Ovary (tissue), 9 donors: ENCODE data around the gene SHISA3. TPM values are rescaled to one million over a fixed set of nuclear protein-coding genes. Genes with fewer than 3 reads are reported as not detected.

Experiments
- DNase-seq, 5 donors: peaks; one replicate each; pipeline ENCODE4 v3.0.0-alpha.2; 2019 to 2020
- H3K27ac ChIP-seq, 2 donors: fragments of 200-600 bp; one replicate each; pipeline versions ENCODE4 v1.5.1 to v1.8.0; 2019 to 2022
- H3K27me3 ChIP-seq: fragments of 200-600 bp; one replicate; pipeline ENCODE4 v1.8.0; 2022
- H3K36me3 ChIP-seq: fragments of 200-600 bp; sonication (generic); one replicate; pipeline ENCODE4 v1.5.1; 2019
- H3K4me1 ChIP-seq: one replicate; pipeline ENCODE4 v1.8.1; 2013; ENCODE audit warnings: mild to moderate bottlenecking, moderate library complexity; ENCODE audit not compliant: insufficient read depth
- H3K4me3 ChIP-seq: fragments of 200-600 bp; sonication (generic); one replicate; pipeline ENCODE4 v1.5.1; 2017
- H3K9me3 ChIP-seq, 2 donors: fragments of 200-600 bp in 1 of 2; sonication (generic) in 1 of 2; one replicate each; pipeline versions ENCODE4 v1.5.1 to v1.8.1; 2013 to 2019; ENCODE audit warnings: mild to moderate bottlenecking in 1 of 2, moderate library complexity in 1 of 2
- CTCF ChIP-seq, 3 donors: fragments of 450-650 bp in 2 of 3; fragments of 200-600 bp in 1 of 3; IDR thresholded peaks; one replicate each; pipeline versions ENCODE4 v1.5.1 to v1.8.0; 2016 to 2022; ENCODE audit warnings: antibody characterized with exemption in 3 of 3, mild to moderate bottlenecking in 1 of 3
- EP300 ChIP-seq: sonication (generic); formaldehyde crosslinking; IDR thresholded peaks from one replicate; pipeline ENCODE4 v1.6.1; 2017; ENCODE audit warnings: antibody characterized with exemption
- POLR2A ChIP-seq: fragments of 450-650 bp; IDR thresholded peaks from one replicate; pipeline ENCODE4 v1.6.1; 2017; ENCODE audit warnings: antibody characterized with exemption, mild to moderate bottlenecking, moderate library complexity
- WGBS, 3 donors: extraction: QIAGEN DNeasy Blood & Tissue Kit in 1 of 3; methylation state at CpG; one replicate each; pipeline versions ENCODE4 v1.1.5 to v1.1.7; 2013 to 2017; 5-methylcytosine and 5-hydroxymethylcytosine counted together
- intact Hi-C, 4 donors: fragments of 100-400 bp; cut with DNase I; formaldehyde crosslinking; loops; one replicate each; pipeline versions ENCODE4 v1.11.0 to v1.15.1; 2022 to 2023
- polyA plus RNA-seq, 2 donors: library from polyadenylated mRNA; stranded (reverse); fragments of 200-250 nt in 1 of 2; fragments of 350-450 nt in 1 of 2; fragmentation: Illumina TruSeq in 1 of 2; extraction: RNeasy Lipid Tissue Mini Kit (QIAGEN cat#74804) in 1 of 2; gene quantifications; one replicate each; pipeline ENCODE4 v1.2.3, GENCODE V29; 2013 to 2014
- total RNA-seq, 7 donors: library from RNA; depleted of rRNA in 2 of 7; stranded (reverse); fragments of >200 nt in 2 of 7; fragmentation: NEBNext Ultra II Directional in 3 of 7; extraction: Animal tissue kit (Norgen Biotek cat#: 25700) in 3 of 7; gene quantifications; one replicate each; pipeline versions ENCODE4 v1.1.0 to v1.2.4, GENCODE V29; 2016 to 2023
- donor health status: DM: no; HTN: no; CAD: no; lungs with moderate emphysema.
- donor health status: DM: no; HTN: no; CAD: no.
- donor health status: Bipolar disorder and iron deficiency.
- donor health status: DM: yes; HTN: yes; CAD: no.
- donor health status: DM: no; HTN: no; CAD: no.
- donor health status: DM: yes; HTN: yes; CAD: no.

SHISA3 gene
- total and polyA plus RNA-seq, 9 donors: 0.21 to 2.5 (median 0.46) TPM; not detected in 2

GRCh38 chr4:42362591-42362990, 34.7 kb upstream of the SHISA3 start:
- H3K27ac ChIP-seq: no peak overlapping the region
- intact Hi-C loops: loop anchor here in 1 of 4 donors (10.0 kb wide), 1 partner anchor 152 kb away; no protein-coding TSS in a partner anchor
- TF ChIP-seq POLR2A: no peak
- no peak for TF ChIP-seq CTCF (IDR thresholded peaks at IDR 0.05)
- no peak for TF ChIP-seq EP300
- WGBS, 3 donors: 31 to 48% (median 37%) methylated on average over 3 of the region's 3 CpGs
- DNase-seq: no peak
- no peaks in the 10 kb centered on the region for H3K27me3 ChIP-seq
- peaks cover 3% of the 10 kb centered on the region for H3K4me1 ChIP-seq
- H3K9me3 ChIP-seq: no peaks in the 10 kb centered on the region
- no peak overlapping the region for H3K4me3 ChIP-seq
- H3K36me3 ChIP-seq: no peaks in the 10 kb centered on the region

GRCh38 chr4:42363614-42364013, 33.7 kb upstream of the SHISA3 start:
- TF ChIP-seq CTCF (IDR thresholded peaks at IDR 0.05) (no peak), POLR2A (no peak), EP300 (no peak)
- WGBS, 3 donors: 91 to 97% (median 95%) methylated on average over 3 of the region's 3 CpGs

GRCh38 chr4:42364266-42365053, 32.8 kb upstream of the SHISA3 start:
- no peaks in the 10 kb centered on the region for H3K27me3 ChIP-seq
- peaks cover 3% of the 10 kb centered on the region for H3K4me1 ChIP-seq
- no peaks in the 10 kb centered on the region for H3K36me3 ChIP-seq
- no peaks in the 10 kb centered on the region for H3K9me3 ChIP-seq
- TF ChIP-seq CTCF (IDR thresholded peaks at IDR 0.05): no peak
- no peak for DNase-seq
- no peak overlapping the region for H3K4me3 ChIP-seq
- H3K27ac ChIP-seq: no peak overlapping the region
- intact Hi-C loops: loop anchor here in 1 of 4 donors (10.0 kb wide), 1 partner anchor 150 kb away; no protein-coding TSS in a partner anchor

More at GRCh38 chr4:42363614-42364013, 33.7 kb upstream of the SHISA3 start:
- Histone ChIP-seq H3K4me1 (peaks cover 3% of the 10 kb centered on the region), H3K4me3 (no peak overlapping the region), H3K27me3 (no peaks in the 10 kb centered on the region), H3K27ac (no peak overlapping the region), H3K9me3 (no peaks in the 10 kb centered on the region), H3K36me3 (no peaks in the 10 kb centered on the region)
- intact Hi-C loops: loop anchor here in 1 of 4 donors (10.0 kb wide), 1 partner anchor 151 kb away; no protein-coding TSS in a partner anchor
- DNase-seq: no peak

- WGBS, 3 donors: 83 to 90% (median 84%) methylated on average over 1 of the region's 1 CpG
- H3K4me3 ChIP-seq: no peak overlapping the region
- no peaks in the 10 kb centered on the region for H3K4me1 ChIP-seq
- H3K27me3 ChIP-seq: no peaks in the 10 kb centered on the region
- intact Hi-C loops: loop anchor here in 1 of 4 donors (10.0 kb wide), 1 partner anchor 148 kb away; no protein-coding TSS in a partner anchor
- H3K27ac ChIP-seq: no peak overlapping the region
- no peaks in the 10 kb centered on the region for H3K9me3 ChIP-seq
- H3K36me3 ChIP-seq: no peaks in the 10 kb centered on the region
- no peak for DNase-seq
- TF ChIP-seq EP300 (no peak), CTCF (IDR thresholded peaks at IDR 0.05) (no peak), POLR2A (no peak)
These were observed 30.3 kb upstream of the SHISA3 start for GRCh38 chr4:42366959-42367358.
